NOMO-1 treated with DMSO at 0.1 percent for 48 hours (cell line): ENCODE results near the gene KCNJ14.

Experiments
- DNase-seq: peaks from one replicate; lab custom pipeline; 2025; ENCODE audit not compliant: unreplicated experiment; lab: John Stamatoyannopoulos, UW

Gene KCNJ14

DNA sequence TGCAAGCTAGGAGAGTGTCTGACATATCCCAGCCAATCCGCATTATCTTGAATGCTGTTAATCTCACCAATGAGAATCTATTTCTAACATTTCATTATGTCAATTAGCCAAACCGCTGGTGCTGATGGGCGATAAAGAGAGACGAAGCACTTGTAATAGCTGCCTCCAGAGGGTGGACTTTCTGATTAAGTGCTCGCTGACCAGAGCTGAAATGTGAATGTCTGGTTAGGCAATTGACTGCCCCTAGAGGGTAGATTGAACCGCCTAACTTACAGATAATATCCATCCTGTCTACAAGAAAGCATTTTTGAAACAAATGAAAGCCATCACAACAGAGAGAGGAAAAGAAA lies 10.1 kb upstream of the KCNJ14 start:
- peak; percentile 69 for DNase-seq

DNA sequence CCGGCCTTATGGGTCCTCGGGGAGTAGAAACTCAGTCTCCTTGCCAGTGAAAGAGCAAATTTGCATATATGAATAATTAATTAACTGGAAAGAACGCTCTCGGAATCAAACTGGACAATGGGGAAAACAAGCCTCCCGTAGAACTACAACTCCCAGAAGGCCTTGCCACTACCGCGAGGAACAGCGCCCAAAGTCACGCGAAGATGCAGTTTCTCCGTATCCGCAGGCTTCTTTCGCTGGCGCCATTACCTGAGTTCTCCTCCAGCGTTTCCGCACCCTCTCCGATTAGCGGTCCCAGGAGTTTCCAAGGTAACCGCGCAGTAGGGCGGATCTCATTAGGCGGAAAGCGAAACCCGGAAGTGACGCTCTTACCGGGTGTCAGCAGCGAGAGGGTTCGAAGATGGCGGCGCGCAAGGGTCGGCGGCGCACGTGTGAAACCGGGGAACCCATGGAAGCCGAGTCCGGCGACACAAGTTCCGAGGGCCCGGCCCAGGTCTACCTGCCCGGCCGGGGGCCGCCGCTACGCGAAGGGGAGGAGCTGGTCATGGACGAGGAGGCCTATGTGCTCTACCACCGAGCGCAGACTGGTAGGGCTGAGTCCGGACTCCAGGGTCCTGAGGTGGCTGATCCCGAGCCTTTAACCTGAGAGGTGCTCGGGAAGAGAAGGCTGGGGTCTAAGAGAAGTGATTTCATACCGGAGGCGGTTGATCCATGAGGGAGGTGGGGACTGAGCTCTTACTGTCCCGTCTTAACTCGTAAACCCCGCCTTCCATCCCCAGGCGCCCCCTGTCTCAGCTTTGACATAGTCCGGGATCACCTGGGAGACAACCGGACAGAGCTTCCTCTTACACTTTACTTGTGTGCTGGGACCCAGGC lies 9.5 kb upstream of the KCNJ14 start, which contains the start of gene GRWD1:
Gene GRWD1, plus strand, starts transcription at position 378 of the 876 bp plus-strand sequence. Its CDS starts 23 bp downstream, at position 401.
- DNase-seq: peak; percentile 91

DNA sequence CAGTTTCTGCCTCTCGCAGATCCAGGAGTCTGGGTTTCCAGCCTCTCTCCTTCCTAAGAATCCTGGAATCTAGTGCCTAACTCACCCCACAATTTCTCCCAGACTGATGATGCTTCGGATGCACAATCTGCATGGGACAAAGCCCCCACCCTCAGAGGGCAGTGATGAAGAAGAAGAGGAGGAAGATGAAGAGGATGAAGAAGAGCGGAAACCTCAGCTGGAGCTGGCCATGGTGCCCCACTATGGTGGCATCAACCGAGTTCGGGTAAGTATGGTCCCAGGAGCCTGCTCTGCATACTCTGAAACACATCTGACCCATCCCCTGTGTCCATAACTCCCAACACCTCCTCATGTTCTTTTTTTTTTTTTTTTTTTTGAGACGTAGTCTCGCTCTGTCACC lies 8.8 kb upstream of the KCNJ14 start:
- no peak for DNase-seq

GRCh38 chr19:48448563-48448962 lies 6.8 kb upstream of the KCNJ14 start:
- DNase-seq: no peak

DNA sequence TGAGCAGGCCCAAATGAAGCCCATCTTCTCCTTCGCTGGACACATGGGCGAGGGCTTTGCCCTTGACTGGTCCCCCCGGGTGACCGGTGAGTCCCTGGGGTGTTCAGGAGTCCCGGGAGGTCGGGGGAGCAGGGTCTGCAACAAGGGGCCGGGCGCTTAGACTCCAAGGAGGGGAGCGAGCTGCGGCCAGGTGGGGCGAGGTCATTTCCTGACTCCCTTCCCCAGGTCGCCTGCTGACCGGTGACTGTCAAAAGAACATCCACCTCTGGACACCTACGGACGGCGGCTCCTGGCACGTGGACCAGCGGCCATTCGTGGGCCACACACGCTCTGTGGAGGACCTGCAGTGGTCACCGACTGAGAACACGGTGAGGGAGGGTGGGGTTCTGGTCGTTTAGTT lies 4.9 kb upstream of the KCNJ14 start:
- DNase-seq: no peak

DNA sequence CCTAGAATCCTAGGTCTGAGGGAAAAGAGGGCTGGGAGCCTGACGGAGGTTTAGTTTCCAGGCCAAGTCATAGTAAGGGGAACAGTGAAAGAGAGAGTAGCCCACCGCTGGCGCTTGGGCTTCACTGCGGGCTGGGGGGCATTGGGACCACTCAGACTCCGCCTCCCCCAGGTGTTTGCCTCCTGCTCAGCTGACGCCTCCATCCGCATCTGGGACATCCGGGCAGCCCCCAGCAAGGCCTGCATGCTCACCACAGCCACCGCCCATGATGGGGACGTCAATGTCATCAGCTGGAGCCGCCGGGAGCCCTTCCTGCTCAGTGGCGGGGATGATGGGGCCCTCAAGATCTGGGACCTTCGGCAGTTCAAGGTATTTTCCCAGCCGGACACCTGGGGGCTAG lies 4.5 kb upstream of the KCNJ14 start:
- no peak for DNase-seq

DNA sequence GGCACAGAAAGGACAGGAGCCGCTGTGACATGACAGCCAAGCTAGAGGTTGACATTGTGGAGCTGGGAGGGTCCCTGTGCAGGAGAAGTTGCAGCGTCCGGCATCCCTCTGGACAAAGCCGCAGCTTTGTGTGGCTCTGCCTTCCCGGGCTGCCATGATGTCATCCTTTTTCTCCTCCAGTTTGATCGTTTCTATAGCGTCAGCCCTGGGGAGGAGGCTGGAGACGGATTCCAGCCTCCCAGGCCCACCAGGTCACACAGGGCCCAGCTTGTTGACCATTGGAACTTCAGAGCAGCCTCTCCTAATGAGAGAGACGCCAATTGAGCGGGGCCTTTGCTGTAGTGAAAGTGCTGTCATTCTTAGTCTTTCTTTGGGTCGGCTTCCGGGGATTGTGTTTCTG lies 3.8 kb upstream of the KCNJ14 start:
- DNase-seq: no peak

- no peak for DNase-seq
Measured at GRCh38 chr19:48452289-48453190, 2.8 kb upstream of the KCNJ14 start.

- DNase-seq: no peak
Measured at GRCh38 chr19:48454150-48454730, 1.1 kb upstream of the KCNJ14 start.

GRCh38 chr19:48455908-48456562 lies 661 bp downstream of the KCNJ14 start:
- DNase-seq: no peak

DNA sequence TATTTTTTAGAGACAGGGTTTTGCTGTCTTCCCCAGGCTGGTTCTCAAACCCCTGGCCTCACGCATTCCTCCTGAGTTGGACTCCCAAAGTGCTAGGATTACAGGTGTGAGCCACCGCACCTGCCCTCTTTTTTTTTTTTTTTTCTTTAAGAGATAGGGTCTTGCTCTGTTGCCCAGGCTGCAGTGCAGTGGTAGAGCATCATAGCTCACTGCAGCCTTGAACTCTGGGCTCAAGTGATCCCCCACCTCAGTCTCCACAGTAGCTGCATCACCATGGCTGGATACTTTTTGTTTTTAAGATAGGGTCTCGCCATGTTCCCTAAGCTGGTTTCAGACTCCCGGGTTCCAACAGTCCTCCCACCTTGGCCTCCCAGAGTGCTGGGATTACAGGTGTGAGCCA lies 1.5 kb downstream of the KCNJ14 start:
- DNase-seq: no peak

- no peak for DNase-seq
Measured at GRCh38 chr19:48458016-48458415, 2.6 kb downstream of the KCNJ14 start.

DNA sequence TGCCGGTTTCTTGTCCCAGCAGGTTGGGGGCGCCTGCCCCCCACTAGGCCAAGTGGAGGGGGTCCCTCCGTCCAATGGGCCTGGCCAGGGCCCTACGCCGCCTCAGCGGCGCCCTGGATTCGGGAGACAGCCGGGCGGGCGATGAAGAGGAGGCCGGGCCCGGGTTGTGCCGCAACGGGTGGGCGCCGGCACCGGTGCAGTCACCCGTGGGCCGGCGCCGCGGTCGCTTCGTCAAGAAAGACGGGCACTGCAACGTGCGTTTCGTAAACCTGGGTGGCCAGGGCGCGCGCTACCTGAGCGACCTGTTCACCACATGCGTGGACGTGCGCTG lies 6.2 kb downstream of the KCNJ14 start:
- no peak for DNase-seq

GRCh38 chr19:48461982-48462655 lies 6.7 kb downstream of the KCNJ14 start:
- DNase-seq: no peak

DNA sequence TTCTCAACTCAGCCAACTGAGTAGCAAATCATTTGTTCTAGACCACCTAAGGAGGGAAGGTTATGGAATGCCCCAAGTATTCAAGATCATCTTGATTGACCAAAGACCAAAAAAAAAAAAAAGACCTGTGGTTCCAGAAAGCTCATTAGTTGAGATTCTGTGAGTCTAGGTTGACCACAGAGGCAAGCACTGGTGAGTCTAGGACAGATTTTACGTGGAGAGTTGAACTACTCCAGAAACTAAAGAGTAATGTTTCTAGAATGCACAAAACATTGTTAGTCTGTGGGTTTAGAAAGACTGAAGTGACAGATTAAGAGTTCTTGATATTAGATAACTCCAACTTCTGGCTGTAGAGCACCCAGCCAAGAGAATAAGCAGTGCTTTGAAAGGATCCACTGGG lies 9.8 kb downstream of the KCNJ14 start:
- DNase-seq: no peak

DNA sequence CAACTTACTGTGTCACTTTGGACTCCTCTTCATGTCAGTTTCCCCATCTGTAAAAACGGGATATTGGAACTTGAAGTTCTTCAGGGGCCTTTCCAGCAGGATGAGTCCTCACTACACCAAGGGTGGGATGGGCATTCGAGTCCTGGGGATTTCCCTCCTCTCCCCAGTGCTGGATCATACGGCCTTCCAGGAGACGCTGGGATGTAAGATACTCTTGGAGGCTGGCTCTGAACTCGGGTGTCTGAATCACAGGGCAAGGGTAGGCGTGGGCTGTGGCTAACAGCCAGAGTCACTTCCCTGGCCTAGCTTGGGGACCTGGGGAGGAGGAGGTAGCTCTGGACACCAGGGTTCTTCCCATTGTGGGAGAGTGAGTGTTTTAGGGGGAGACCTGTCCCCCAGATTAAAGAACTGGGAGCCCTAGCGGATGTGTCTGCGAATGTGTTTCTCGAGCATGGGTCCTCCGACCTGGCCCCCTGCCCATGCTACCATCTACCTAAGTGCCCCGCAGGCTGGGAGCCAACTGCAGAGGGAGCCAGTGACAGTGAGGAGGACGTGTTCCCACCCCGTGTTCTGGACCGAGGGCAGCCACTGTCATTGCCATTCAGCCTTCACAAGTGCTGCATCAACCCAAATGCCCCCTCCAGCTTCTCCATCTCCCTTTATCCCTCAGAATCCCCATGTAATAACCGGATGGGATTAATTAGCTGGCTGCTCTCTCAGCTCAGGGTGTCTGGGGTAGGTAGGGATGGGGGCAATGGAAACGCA lies 11.4 kb downstream of the KCNJ14 start:
- no peak for DNase-seq

GRCh38 chr19:48468772-48469288 lies 13.5 kb downstream of the KCNJ14 start:
- peak; percentile 100 for DNase-seq

DNA sequence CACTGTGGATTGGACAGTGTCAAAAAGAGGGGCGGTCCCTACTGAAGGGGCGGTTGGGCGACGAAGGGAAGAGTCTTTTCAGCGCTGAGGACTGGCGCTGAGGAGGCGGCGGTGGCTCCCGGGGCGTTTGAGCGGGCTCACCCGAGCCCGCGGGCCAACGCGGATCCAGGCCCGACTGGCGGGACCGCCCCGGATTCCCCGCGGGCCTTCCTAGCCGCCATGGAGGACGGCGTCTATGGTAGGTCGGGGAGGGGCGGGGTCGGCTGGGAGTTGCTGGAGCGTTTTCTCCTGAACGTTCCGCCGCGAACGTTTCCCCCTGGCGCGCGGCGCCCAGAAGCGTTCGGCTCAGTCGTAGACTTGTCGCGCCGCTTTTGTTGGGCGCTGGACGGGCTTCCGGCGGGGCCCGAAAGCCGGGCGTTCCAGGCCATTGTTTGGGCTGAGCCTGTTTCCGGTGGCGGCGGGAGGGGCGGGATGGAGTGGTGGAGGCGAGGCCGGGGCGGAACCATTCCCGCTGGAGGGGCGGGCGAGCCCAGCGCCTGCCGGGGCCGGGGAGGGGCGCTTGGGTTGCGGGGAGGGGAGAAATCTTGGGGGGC lies 14.0 kb downstream of the KCNJ14 start, which contains the start of gene CYTH2:
Gene CYTH2, plus strand, starts transcription at position 81 of the 593 bp plus-strand sequence. Its CDS starts 139 bp downstream, at position 220.
- peak; percentile 49 for DNase-seq
